Heart right ventricle (tissue), 16 donors: ENCODE measurements around the gene RBPJL. TPM values are rescaled to one million over a fixed set of nuclear protein-coding genes. Genes with fewer than 3 reads are reported as not detected.
A peak's percentile ranks its signal among the peaks of the same experiment; 100 is the strongest.

Source experiments
- ATAC-seq, 8 donors: fragments of 200-7000 bp; cut with Tn5 transposase; one replicate each; pipeline ENCODE4 v1.9.1; 2020; ENCODE audit warnings: mild to moderate bottlenecking in 8 of 8, moderate library complexity in 8 of 8, moderate number of reproducible peaks in 1 of 8
- DNase-seq, 2 donors: peaks; one replicate each; pipeline ENCODE4 v3.0.0-alpha.2; 2020
- H3K27ac ChIP-seq, 10 donors: fragments of 200-600 bp; sonication (generic) in 2 of 10; one replicate each; pipeline versions ENCODE4 v1.5.0 to v1.8.0; 2020 to 2022; ENCODE audit warnings: mild to moderate bottlenecking in 3 of 10
- H3K27me3 ChIP-seq, 7 donors: fragments of 200-600 bp; one replicate each; pipeline ENCODE4 v1.8.0; 2021 to 2022; ENCODE audit warnings: mild to moderate bottlenecking in 2 of 7
- H3K36me3 ChIP-seq, 9 donors: fragments of 200-600 bp; sonication (generic) in 1 of 9; one replicate each; pipeline versions ENCODE4 v1.5.0 to v1.8.0; 2020 to 2022; ENCODE audit warnings: mild to moderate bottlenecking in 2 of 9
- H3K4me1 ChIP-seq, 9 donors: fragments of 200-600 bp; sonication (generic) in 1 of 9; one replicate each; pipeline versions ENCODE4 v1.5.0 to v1.8.0; 2020 to 2022; ENCODE audit warnings: mild to moderate bottlenecking in 4 of 9
- H3K4me3 ChIP-seq, 10 donors: fragments of 200-600 bp; sonication (generic) in 2 of 10; one replicate each; pipeline versions ENCODE4 v1.5.0 to v1.8.0; 2020 to 2022; ENCODE audit warnings: mild to moderate bottlenecking in 7 of 10, moderate library complexity in 2 of 10
- H3K9me3 ChIP-seq, 11 donors: fragments of 200-600 bp in 10 of 11; sonication (generic) in 2 of 11; one replicate each; pipeline versions ENCODE4 v1.5.0 to v1.8.0; 2013 to 2022; ENCODE audit warnings: mild to moderate bottlenecking in 2 of 11, control low read depth in 1 of 11, moderate library complexity in 1 of 11
- CTCF ChIP-seq, 9 donors: fragments of 200-600 bp; sonication (generic) in 2 of 9; IDR thresholded peaks; one replicate each; pipeline versions ENCODE4 v1.5.0 to v1.8.0; 2021 to 2022; ENCODE audit warnings: antibody characterized with exemption in 9 of 9, mild to moderate bottlenecking in 5 of 9, moderate library complexity in 1 of 9
- WGBS, 2 donors: extraction: QIAGEN DNeasy Blood & Tissue Kit; methylation state at CpG; one replicate each; pipeline ENCODE4 v1.1.7; 2013; ENCODE audit warnings: inconsistent platforms in 1 of 2; 5-methylcytosine and 5-hydroxymethylcytosine counted together
- intact Hi-C, 10 donors: fragments of 100-400 bp; cut with DNase I; formaldehyde crosslinking; loops; one replicate each; pipeline versions ENCODE4 v1.11.1 to v1.14.2; 2022
- polyA plus RNA-seq, 2 donors: library from polyadenylated mRNA; stranded (reverse); fragments of 200-250 nt; gene quantifications; one replicate each; pipeline ENCODE4 v1.2.3, GENCODE V29; 2013
- total RNA-seq, 10 donors: library from RNA; stranded (reverse); fragmentation: NEBNext Ultra II Directional in 3 of 10; extraction: Animal tissue kit (Norgen Biotek cat#: 25700) in 3 of 10; gene quantifications; one replicate each; pipeline versions ENCODE4 v1.2.1 to v1.2.4, GENCODE V29; 2021 to 2023
- donor health status: Arrhythmogenic right ventricular cardiomyopathy.
- donor health status: ischemic (EF 13 %, LVEDD 7.1; RV severe dilation, severe dysfunction).
- donor health status: healthy with polysubstance abuse.
- donor health status: DM: no; HTN: yes; CAD: no.
- donor health status: DM: no; HTN: no; CAD: no.
- donor health status: ischemic (EF 25% LVEDD 6.9; RV normal size, moderate dysfunction).
- donor health status: ischemic (EF 25% LVEDD 5.7; RV mildly dilated, moderate dysfunction).
- donor health status: healthy.
- donor health status: DM: yes; HTN: yes; CAD: no.
- donor health status: Ischemic cardiomyopathy.
- donor health status: ischemic (EF 35%, LVEDD 5.7; RV mildly dilated, moderate dysfunction).
- donor health status: nonischemic (EF 11% LVEDD 7.7; RV severe dilation, severe dysfunction).
- donor health status: DM: yes; HTN: yes; CAD: no.
- donor health status: PGD.
- donor health status: ischemic (EF 29% LVEDD 5.4; RV normal size, mild dysfunction).
- donor health status: nonischemic (EF 23%, LVEDD 6.1; RV moderate dilation, normal function).

Gene RBPJL
- total and polyA plus RNA-seq, 12 donors, result 0.06 TPM; not detected in 11

DNA sequence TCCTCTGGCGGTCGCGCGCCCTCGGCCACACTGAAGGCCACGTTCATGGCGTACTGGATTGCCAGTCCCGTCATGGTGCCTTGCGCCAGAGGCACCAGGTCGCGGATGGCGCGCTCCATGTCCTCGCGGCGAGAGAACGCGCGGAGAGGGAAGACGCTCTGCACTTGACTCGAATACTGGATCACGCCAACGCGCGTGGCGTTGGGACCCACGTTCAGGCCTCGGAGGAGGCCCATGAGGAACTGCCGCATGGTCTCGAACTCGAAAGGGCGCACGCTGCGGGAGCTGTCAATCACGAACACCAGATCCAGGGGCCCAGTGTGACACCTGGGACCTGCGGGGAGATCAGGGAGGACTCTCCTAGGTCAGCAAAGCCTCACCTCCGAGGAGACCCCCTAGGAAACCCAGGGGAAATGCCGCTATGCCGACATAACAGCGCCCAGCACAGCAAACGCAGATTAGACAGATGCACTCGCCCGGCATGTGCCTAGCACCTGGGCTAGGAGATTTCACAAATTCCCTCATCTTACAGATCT is 2.1 kb upstream of the RBPJL start:
- no peak for DNase-seq

GRCh38 chr20:45305262-45305661 is 1.4 kb upstream of the RBPJL start:
- TF ChIP-seq CTCF (IDR thresholded peaks at IDR 0.05), result no peak
- WGBS, 2 donors, result 52 to 56% methylated on average over 4 of the region's 4 CpGs
- Histone ChIP-seq H3K4me3 (no peak overlapping the region), H3K4me1 (peaks cover 0 to 5% (median 3%) of the 10 kb centered on the region in 9 donors), H3K27me3 (peaks cover 5 to 85% (median 65%) of the 10 kb centered on the region in 7 donors), H3K9me3 (no peaks in the 10 kb centered on the region), H3K27ac (no peak overlapping the region), H3K36me3 (no peaks in the 10 kb centered on the region)
- ATAC-seq, result no peak
- intact Hi-C loops, result no loop called here
- no peak for DNase-seq

More for the DNA sequence above, 2.1 kb upstream of the RBPJL start:
- Histone ChIP-seq H3K4me1 (peaks cover 0 to 5% (median 3%) of the 10 kb centered on the region in 9 donors), H3K4me3 (no peak overlapping the region), H3K27ac (no peak overlapping the region), H3K9me3 (no peaks in the 10 kb centered on the region), H3K36me3 (no peaks in the 10 kb centered on the region), H3K27me3 (peaks cover 5 to 78% (median 65%) of the 10 kb centered on the region in 7 donors)
- ATAC-seq, result no peak
- WGBS, 2 donors, result 59 to 60% methylated on average over 43 of the region's 43 CpGs
- intact Hi-C loops, result no loop called here
- no peak for TF ChIP-seq CTCF (IDR thresholded peaks at IDR 0.05)

GRCh38 chr20:45307076-45307640 is 518 bp downstream of the RBPJL start:
- TF ChIP-seq CTCF (IDR thresholded peaks at IDR 0.05), result no peak
- no peak overlapping the region for H3K4me3 ChIP-seq
- ATAC-seq, result no peak
- H3K27me3 ChIP-seq, result peaks cover 5 to 93% (median 70%) of the 10 kb centered on the region in 7 donors
- 51 to 55% methylated on average over 15 to 16 of the region's 16 CpGs for WGBS, 2 donors
- no peak overlapping the region for H3K27ac ChIP-seq
- no peaks in the 10 kb centered on the region for H3K36me3 ChIP-seq
- intact Hi-C loops, result no loop called here
- H3K9me3 ChIP-seq, result no peaks in the 10 kb centered on the region
- DNase-seq, result no peak
- H3K4me1 ChIP-seq, result peaks cover 0 to 9% (median 4%) of the 10 kb centered on the region in 9 donors

DNA sequence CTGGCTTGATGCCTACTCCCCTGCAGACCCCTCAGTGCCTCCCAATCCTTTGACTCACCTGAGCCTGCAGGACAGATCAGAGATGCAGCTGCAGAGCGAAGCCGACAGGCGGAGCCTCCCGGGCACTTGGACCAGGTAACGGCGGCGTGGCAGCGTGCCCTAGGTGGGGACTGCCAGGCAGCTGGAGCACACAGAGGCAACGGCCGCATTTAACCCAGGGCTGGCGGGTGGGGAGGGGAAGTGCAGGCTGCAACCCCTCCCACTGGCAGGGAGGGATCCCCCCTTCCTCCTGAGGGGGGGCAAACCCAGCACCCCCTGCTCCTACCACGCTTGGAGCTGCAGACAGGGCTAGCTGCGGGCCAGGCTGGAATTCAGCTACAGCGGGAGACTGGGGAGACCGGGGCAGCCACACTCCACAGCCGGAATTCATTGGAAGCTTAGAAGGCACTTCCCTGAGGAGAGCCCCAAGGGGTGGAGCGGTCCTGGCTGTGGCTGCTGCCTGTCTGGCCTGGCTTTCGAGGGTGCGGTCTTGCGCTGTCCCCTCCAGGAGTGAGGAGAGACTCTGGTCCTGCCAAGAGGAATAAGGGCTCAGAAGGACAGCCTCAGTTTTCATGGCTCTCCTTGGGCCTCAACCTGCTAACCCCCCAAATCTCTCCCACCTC is 1.6 kb downstream of the RBPJL start, which contains the start of gene MATN4:
MATN4 (minus strand) TSS at position 183 of the 662 bp plus-strand sequence. CDS start 2,717 bp downstream, outside the sequence.
- peak in 6 of 8 donors; percentile 27 to 61 (median 52) for ATAC-seq
- WGBS, 2 donors, result 20 to 22% methylated on average over 19 to 20 of the region's 20 CpGs
- Histone ChIP-seq H3K27me3 (peaks cover 5 to 89% (median 67%) of the 10 kb centered on the region in 7 donors), H3K4me3 (peak within 1 kb of the TSS in 1 of 10 donors; percentile 17), H3K36me3 (no peaks in the 10 kb centered on the region), H3K4me1 (peaks cover 0 to 9% (median 4%) of the 10 kb centered on the region in 9 donors), H3K27ac (no peak within 1 kb of the TSS), H3K9me3 (no peaks in the 10 kb centered on the region)
- DNase-seq, result peak; percentile 34 to 50
- intact Hi-C loops, result no loop called here
- TF ChIP-seq CTCF (IDR thresholded peaks at IDR 0.05), result peak in 3 of 9 donors; percentile 5 to 20 (median 6)
